ENCODE results near the gene LDHAL6B. TPM values are rescaled to one million over a fixed set of nuclear protein-coding genes. Genes with fewer than 3 reads are reported as not detected.

LDHAL6B gene
- total RNA-seq, 6 donors from 2014 or later: 2.1 TPM; not detected in 5

DNA sequence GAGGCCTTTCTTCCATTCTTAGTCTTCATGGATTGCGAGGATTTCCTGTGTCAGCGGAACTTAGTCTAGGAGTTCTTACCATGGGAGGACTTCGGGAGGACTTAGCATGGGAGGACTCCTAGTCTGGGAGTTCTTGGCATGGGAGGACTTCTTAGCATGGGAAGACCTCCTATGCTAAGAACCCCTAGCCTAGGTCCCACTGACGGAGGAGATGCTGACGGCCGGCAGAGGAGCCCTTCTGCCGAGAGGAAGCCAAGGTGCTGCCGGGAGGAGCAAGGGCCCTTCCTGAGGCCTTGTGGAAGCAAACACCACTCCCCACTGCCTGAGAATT, 35.6 kb upstream of the LDHAL6B start:
- Histone ChIP-seq H3K27ac (no peak overlapping the region), H3K4me1 (peaks cover 8 to 24% (median 22%) of the 10 kb centered on the region in 4 donors), H3K9me3 (no peaks in the 10 kb centered on the region), H3K36me3 (peaks cover 0 to 13% (median 6%) of the 10 kb centered on the region in 4 donors), H3K4me3 (no peak overlapping the region), H3K27me3 (no peaks in the 10 kb centered on the region)
- no peak for TF ChIP-seq CTCF (IDR thresholded peaks at IDR 0.05)
- TF ChIP-seq POLR2AphosphoS5 (IDR thresholded peaks at IDR 0.05): no peak
- no peak for TF ChIP-seq EP300 (IDR thresholded peaks at IDR 0.05)
- no peak for TF ChIP-seq POLR2A (IDR thresholded peaks at IDR 0.05)
- 97% methylated on average over 6 to 8 of the region's 8 CpGs for WGBS, 2 donors
- DNase-seq (no peak), ATAC-seq (ENCODE audit: low FRiP score in 2 of 2) (no peak)

DNA sequence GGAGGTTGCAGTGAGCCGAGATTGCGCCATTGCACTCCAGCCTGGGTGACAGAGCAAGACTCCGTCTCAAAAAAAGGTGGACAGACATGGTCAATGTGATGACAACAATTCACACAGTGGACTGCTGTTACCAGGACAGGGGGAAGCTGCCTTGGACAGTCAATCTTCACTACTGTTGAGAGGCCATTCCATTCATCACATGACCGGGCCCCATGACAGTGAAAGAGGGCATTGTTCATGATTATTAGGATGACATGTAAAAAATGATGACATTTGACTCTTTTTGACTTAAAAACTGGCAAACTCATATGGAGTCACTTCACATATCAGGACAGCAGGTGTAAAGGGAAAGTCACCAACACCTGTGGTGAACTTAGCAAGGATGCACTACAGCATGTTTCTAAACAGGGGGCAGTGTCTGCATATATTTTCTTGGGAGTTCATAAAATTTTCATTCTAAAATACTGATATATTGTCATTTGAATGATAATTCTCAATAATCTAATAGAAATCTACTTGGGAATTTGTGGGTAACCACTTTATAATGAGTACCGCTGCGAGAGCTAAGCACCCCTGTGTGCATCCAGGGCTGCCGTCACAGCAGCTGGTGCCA, 34.2 kb upstream of the LDHAL6B start:
- ATAC-seq (ENCODE audit: low FRiP score in 2 of 2): no peak
- Histone ChIP-seq H3K4me3 (no peak overlapping the region), H3K27ac (no peak overlapping the region), H3K27me3 (no peaks in the 10 kb centered on the region), H3K4me1 (peaks cover 8 to 24% (median 20%) of the 10 kb centered on the region in 4 donors), H3K9me3 (no peaks in the 10 kb centered on the region), H3K36me3 (peaks cover 0 to 13% (median 6%) of the 10 kb centered on the region in 4 donors)
- WGBS, 2 donors: 97 to 99% methylated on average over 6 to 7 of the region's 7 CpGs
- DNase-seq: no peak
- TF ChIP-seq EP300 (IDR thresholded peaks at IDR 0.05): no peak
- no peak for TF ChIP-seq POLR2AphosphoS5 (IDR thresholded peaks at IDR 0.05)
- TF ChIP-seq POLR2A (IDR thresholded peaks at IDR 0.05): no peak

DNA sequence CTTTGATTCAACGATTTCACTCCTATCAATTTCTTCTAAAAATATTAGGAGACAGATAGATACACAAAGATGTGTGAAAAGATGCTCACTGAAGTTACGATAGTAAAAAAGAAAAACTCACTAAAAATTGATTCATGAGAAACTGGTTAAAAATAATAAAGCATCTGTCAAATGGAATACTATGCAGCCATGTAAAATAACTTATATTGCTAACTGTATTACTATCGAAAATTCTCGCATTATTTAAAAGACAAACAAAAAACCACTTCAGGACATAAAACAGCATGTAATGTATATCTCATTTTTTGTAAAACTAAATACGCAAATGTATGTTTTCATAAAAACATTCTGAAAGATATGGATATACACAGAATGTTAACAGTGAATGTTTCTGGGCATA, 33.4 kb upstream of the LDHAL6B start:
- no peak for ATAC-seq (ENCODE audit: low FRiP score in 2 of 2)
- TF ChIP-seq CTCF (IDR thresholded peaks at IDR 0.05) (no peak), POLR2AphosphoS5 (IDR thresholded peaks at IDR 0.05) (no peak), POLR2A (IDR thresholded peaks at IDR 0.05) (no peak), EP300 (IDR thresholded peaks at IDR 0.05) (no peak)
- WGBS, 2 donors: 97 to 98% methylated on average over 5 of the region's 5 CpGs
- DNase-seq: no peak
- H3K36me3 ChIP-seq: peaks cover 0 to 17% (median 6%) of the 10 kb centered on the region in 4 donors
- no peak overlapping the region for H3K4me3 ChIP-seq
- H3K9me3 ChIP-seq: no peaks in the 10 kb centered on the region
- H3K4me1 ChIP-seq: peaks cover 8 to 24% (median 20%) of the 10 kb centered on the region in 4 donors
- no peak overlapping the region for H3K27ac ChIP-seq
- H3K27me3 ChIP-seq: no peaks in the 10 kb centered on the region

GRCh38 chr15:59174151-59174834, 32.4 kb upstream of the LDHAL6B start:
- DNase-seq (no peak), ATAC-seq (ENCODE audit: low FRiP score in 2 of 2) (peak in 1 of 2 donors; percentile 3)
- H3K4me3 ChIP-seq: no peak overlapping the region
- peaks cover 0 to 21% (median 6%) of the 10 kb centered on the region in 4 donors for H3K36me3 ChIP-seq
- H3K27ac ChIP-seq: peak overlapping the region in 3 of 4 donors; percentile 16 to 68 (median 21)
- H3K4me1 ChIP-seq: peaks cover 8 to 24% (median 20%) of the 10 kb centered on the region in 4 donors
- TF ChIP-seq CTCF (IDR thresholded peaks at IDR 0.05) (no peak), EP300 (IDR thresholded peaks at IDR 0.05) (no peak), POLR2A (IDR thresholded peaks at IDR 0.05) (no peak), POLR2AphosphoS5 (IDR thresholded peaks at IDR 0.05) (no peak)
- H3K27me3 ChIP-seq: no peaks in the 10 kb centered on the region
- WGBS, 2 donors: 88 to 90% methylated on average over 12 of the region's 12 CpGs
- no peaks in the 10 kb centered on the region for H3K9me3 ChIP-seq
